ENCODE results near the gene PCDHA12. TPM values are rescaled to one million over a fixed set of nuclear protein-coding genes. Genes with fewer than 3 reads are reported as not detected.

Gene PCDHA12
- total RNA-seq, 1 donor from 2014 or later, result not detected

GRCh38 chr5:140925806-140926442 is 50.8 kb downstream of the PCDHA12 start, which contains the start of gene PCDHAC1:
TSS of gene PCDHAC1 (plus strand) at chr5:140926299. CDS start at chr5:140926893, 594 bp downstream.
- peak; percentile 67 for ATAC-seq
- intact Hi-C loops (cut with micrococcal nuclease), result no loop called here
- peak; percentile 28 for DNase-seq

- ATAC-seq (peak; percentile 94), DNase-seq (peak; percentile 80)
- intact Hi-C loops (cut with micrococcal nuclease), result no loop called here
Observed at GRCh38 chr5:140926443-140927227, 51.5 kb downstream of the PCDHA12 start.

- no peak for ATAC-seq
- intact Hi-C loops (cut with micrococcal nuclease), result no loop called here
- no peak for DNase-seq
Observed at GRCh38 chr5:140927228-140927573, 52.1 kb downstream of the PCDHA12 start.

Other genes with a start within 250 kb of the PCDHA12 start
- gene CD14, start 242.1 kb upstream of the PCDHA12 start, total RNA-seq, result 31.0 TPM
- gene TMCO6, start 235.9 kb upstream of the PCDHA12 start, total RNA-seq, result 3.2 TPM
- gene NDUFA2, start 227.7 kb upstream of the PCDHA12 start, total RNA-seq, result 161 TPM
- gene IK, start 227.5 kb upstream of the PCDHA12 start, total RNA-seq, result 73.7 TPM
- gene WDR55, start 210.4 kb upstream of the PCDHA12 start, total RNA-seq, result 12.1 TPM
- 0.67 TPM for gene DND1, start 201.7 kb upstream of the PCDHA12 start, total RNA-seq
- 36.7 TPM for gene HARS1, start 183.9 kb upstream of the PCDHA12 start, total RNA-seq
- gene HARS2, start 183.9 kb upstream of the PCDHA12 start, total RNA-seq, result 27.9 TPM
- 31.4 TPM for gene ZMAT2, start 174.9 kb upstream of the PCDHA12 start, total RNA-seq
- not detected for gene PCDHA1, start 89.2 kb upstream of the PCDHA12 start, total RNA-seq
- gene PCDHA2, start 80.5 kb upstream of the PCDHA12 start, total RNA-seq, result not detected
- 0.07 TPM for gene PCDHA3, start 74.3 kb upstream of the PCDHA12 start, total RNA-seq
- 0.10 TPM for gene PCDHA4, start 68.2 kb upstream of the PCDHA12 start, total RNA-seq
- gene PCDHA5, start 53.7 kb upstream of the PCDHA12 start, total RNA-seq, result not detected
- not detected for gene PCDHA6, start 47.3 kb upstream of the PCDHA12 start, total RNA-seq
- gene PCDHA7, start 41.0 kb upstream of the PCDHA12 start, total RNA-seq, result 0.12 TPM
- not detected for gene PCDHA8, start 34.1 kb upstream of the PCDHA12 start, total RNA-seq
- gene PCDHA9, start 26.9 kb upstream of the PCDHA12 start, total RNA-seq, result not detected
- gene PCDHA10, start 19.4 kb upstream of the PCDHA12 start, total RNA-seq, result 0.15 TPM
- gene PCDHA11, start 6.4 kb upstream of the PCDHA12 start, total RNA-seq, result not detected
- 0.10 TPM for gene PCDHA13, start 6.8 kb downstream of the PCDHA12 start, total RNA-seq
- gene PCDHAC1, start 51.0 kb downstream of the PCDHA12 start, total RNA-seq, result 0.10 TPM
- 0.10 TPM for gene PCDHAC2, start 91.2 kb downstream of the PCDHA12 start, total RNA-seq
- gene PCDHB1, start 176.1 kb downstream of the PCDHA12 start, total RNA-seq, result not detected
- gene PCDHB2, start 219.3 kb downstream of the PCDHA12 start, total RNA-seq, result 2.2 TPM
- 0.99 TPM for gene PCDHB3, start 225.2 kb downstream of the PCDHA12 start, total RNA-seq
- gene PCDHB4, start 246.5 kb downstream of the PCDHA12 start, total RNA-seq, result 1.5 TPM